HG03575 (cell line): ENCODE measurements around the gene COL6A1.

Source experiments
- ATAC-seq: cut with Tn5 transposase; IDR thresholded peaks from one replicate; pipeline ENCODE4 v1.9.1; 2021; ENCODE audit not compliant: unreplicated experiment, insufficient number of reproducible peaks, low FRiP score; ENCODE audit errors: extremely low read depth

The COL6A1 gene, protein sequence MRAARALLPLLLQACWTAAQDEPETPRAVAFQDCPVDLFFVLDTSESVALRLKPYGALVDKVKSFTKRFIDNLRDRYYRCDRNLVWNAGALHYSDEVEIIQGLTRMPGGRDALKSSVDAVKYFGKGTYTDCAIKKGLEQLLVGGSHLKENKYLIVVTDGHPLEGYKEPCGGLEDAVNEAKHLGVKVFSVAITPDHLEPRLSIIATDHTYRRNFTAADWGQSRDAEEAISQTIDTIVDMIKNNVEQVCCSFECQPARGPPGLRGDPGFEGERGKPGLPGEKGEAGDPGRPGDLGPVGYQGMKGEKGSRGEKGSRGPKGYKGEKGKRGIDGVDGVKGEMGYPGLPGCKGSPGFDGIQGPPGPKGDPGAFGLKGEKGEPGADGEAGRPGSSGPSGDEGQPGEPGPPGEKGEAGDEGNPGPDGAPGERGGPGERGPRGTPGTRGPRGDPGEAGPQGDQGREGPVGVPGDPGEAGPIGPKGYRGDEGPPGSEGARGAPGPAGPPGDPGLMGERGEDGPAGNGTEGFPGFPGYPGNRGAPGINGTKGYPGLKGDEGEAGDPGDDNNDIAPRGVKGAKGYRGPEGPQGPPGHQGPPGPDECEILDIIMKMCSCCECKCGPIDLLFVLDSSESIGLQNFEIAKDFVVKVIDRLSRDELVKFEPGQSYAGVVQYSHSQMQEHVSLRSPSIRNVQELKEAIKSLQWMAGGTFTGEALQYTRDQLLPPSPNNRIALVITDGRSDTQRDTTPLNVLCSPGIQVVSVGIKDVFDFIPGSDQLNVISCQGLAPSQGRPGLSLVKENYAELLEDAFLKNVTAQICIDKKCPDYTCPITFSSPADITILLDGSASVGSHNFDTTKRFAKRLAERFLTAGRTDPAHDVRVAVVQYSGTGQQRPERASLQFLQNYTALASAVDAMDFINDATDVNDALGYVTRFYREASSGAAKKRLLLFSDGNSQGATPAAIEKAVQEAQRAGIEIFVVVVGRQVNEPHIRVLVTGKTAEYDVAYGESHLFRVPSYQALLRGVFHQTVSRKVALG

GRCh38 chr21:45981151-45982091 lies at the start of gene COL6A1:
Gene COL6A1, plus strand, starts transcription at chr21:45981770. Its CDS starts 81 bp downstream, at chr21:45981851.
- ATAC-seq: no peak

- no peak for ATAC-seq
These were observed 48.6 kb upstream of the COL6A1 start for GRCh38 chr21:45932922-45933502.

DNA sequence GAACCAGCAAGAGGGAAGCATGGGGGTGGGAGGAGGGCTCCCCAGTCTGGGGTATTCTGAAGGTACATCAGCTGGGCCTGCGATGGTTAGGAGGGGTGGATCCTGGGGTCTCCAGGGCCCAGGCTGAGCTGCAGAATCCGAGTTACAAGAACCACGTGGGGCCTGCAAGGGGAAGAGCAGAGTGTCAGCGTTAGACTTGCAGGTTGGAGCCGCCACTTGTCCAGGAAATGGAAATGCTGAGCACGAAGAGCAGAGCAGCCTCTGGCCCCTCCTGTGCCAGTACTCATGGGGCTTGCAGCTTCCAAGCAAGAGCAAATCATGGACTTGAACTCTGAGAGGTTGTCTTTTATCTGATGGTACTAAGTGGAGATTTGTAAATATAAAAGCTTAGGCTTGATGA lies 47.5 kb upstream of the COL6A1 start:
- no peak for ATAC-seq

DNA sequence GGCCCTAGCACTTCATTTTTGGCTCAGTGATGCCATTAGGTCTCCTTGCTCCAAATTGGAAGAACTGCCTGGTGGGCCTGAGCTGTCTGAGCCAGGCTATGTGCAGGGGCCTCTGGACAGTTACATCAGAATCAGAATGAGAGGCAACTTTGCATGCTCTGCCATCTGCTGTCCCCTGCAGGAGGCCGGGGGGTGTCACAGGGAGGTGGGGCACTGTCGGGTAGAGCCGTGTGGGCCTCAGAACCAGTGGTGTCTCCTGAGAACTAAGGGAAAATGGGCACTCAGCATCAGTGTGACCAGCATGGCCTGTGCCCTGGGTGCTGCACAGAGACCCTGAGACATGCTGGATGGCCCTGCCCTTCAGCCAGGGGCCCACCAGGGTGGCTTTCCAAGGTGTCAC lies 47.0 kb upstream of the COL6A1 start:
- no peak for ATAC-seq

DNA sequence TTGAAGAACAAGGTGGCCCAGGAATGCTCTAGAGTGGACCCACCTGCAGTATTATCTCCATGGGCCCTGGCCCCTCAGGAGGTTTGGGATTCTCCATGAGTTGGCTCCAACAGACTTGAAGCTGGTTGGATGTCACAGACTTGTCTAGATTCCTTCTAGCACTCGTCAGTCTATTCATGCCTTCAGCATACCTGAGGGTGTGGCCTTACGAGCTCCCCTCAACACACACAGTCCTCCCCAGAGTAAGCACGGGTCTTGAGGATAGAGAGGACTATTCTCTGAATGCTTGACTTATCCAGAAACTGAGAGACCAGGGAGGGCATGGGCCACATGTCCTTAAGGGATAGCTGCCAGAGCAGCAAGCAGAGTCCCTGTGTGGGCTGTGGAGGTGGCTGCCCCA lies 45.9 kb upstream of the COL6A1 start:
- no peak for ATAC-seq

GRCh38 chr21:45937721-45938452 lies 43.7 kb upstream of the COL6A1 start:
- ATAC-seq: no peak

GRCh38 chr21:45938453-45938755 lies 43.2 kb upstream of the COL6A1 start:
- no peak for ATAC-seq

GRCh38 chr21:45938811-45939520 lies 42.6 kb upstream of the COL6A1 start:
- no peak for ATAC-seq

- ATAC-seq: no peak
These were observed 42.0 kb upstream of the COL6A1 start for GRCh38 chr21:45939521-45940045.

DNA sequence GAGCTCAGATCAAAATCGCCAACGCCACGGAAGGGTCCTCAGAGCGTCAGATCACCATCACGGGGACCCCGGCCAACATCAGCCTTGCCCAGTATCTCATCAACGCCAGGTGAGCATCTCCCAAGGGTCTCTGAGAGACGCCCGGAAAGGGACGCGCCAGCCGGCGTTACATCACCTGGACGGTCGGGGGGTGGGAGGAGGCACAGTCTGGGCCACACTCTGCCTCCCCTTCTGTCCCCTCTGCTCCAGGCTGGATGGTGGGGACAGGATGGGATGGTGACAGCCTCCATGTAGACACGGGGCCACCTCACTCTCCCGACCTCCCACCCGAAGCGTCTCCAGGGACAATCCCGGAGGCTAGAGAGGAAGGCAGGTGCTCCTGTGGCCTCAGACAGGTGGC lies 41.5 kb upstream of the COL6A1 start:
- ATAC-seq: no peak

DNA sequence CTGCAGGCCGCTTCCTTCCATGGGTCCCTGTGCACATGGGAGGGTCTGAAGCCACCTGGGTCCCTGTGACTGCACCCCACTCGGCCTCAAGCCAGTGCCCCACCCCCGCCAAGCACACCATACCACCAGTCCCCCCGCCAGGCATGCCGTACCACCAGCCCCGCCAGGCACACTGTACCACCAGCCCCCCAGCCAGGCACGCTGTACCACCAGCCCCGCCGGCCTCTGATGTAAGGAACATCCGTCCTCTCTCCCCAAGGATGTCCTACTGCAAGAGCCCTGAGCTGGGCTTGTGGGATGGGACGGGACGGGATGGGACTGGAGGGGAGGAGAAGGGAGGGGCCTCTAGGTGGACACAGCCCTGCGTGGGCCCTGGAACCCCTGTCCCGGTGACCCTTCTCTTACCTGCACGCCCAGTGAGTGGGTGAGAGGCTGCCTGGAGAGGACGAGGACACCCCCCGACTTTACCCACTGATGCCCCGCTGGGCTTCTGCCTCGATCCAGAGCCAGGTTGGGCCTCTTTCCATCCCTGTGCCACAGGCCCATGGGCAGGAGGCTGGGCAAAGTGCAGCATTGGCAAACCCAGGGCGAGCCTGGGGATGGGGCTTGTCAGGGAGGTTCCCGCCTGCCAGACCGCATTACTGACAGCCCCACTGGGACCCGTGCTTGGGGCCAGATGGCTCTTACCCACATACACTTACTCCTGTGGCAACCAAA lies 40.8 kb upstream of the COL6A1 start:
- no peak for ATAC-seq

DNA sequence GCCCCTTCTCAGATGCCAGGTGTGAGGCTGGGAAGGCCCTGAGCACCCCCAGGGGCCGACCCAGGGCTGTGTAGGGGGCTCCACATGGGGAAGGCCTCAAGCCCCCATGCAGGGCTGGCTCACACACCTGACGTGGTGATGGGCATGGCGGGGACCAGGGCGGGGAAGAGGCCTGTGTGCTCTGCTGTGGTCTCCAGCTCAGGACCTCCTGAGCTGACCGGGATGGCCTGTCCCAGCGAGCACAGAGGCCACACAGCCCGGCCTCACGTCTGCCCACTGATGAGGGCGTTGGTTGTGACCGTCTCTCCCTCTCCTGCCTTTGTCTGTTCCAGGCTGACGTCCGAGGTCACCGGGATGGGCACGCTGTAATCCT lies 40.2 kb upstream of the COL6A1 start:
- ATAC-seq: no peak

DNA sequence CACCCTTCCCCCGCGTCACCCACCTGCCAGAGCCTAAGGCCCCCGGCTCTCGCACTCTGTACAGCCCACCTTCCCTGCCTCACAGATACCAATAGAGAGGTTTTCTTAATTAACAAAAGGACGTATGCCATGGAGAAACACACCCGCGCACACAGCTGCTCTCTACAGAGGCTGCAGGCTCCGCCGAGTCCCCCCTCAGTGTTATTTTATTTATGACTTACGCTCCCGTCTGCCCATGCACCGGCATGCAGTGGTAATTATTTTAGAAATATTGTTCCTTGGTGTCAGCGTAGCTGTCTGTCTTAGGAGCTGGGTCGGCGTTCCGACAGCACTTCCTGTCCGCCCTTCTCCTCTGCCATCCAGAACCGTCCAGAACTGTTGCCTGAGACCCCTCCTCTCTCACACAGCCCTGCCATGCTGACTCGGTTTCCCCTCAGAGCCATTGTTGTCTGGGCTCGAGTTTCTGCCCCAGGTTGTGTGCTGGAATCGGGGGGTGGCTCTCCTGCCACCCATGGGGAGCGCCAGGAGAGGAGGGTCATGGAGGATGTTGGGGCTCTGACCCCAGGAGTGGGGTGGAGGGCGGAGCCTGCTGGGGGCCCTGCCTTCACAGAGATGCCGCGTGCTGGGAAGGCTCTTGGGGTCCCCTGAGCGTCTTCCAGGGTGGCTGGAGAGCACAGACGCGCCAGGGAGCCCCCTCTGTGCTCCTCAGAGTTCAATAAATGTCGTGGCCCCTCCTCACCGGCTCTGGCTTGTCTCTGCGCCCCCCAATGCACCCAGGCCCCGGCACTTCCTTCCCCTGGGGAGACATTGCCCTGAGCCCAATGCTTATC lies 39.6 kb upstream of the COL6A1 start:
- no peak for ATAC-seq

DNA sequence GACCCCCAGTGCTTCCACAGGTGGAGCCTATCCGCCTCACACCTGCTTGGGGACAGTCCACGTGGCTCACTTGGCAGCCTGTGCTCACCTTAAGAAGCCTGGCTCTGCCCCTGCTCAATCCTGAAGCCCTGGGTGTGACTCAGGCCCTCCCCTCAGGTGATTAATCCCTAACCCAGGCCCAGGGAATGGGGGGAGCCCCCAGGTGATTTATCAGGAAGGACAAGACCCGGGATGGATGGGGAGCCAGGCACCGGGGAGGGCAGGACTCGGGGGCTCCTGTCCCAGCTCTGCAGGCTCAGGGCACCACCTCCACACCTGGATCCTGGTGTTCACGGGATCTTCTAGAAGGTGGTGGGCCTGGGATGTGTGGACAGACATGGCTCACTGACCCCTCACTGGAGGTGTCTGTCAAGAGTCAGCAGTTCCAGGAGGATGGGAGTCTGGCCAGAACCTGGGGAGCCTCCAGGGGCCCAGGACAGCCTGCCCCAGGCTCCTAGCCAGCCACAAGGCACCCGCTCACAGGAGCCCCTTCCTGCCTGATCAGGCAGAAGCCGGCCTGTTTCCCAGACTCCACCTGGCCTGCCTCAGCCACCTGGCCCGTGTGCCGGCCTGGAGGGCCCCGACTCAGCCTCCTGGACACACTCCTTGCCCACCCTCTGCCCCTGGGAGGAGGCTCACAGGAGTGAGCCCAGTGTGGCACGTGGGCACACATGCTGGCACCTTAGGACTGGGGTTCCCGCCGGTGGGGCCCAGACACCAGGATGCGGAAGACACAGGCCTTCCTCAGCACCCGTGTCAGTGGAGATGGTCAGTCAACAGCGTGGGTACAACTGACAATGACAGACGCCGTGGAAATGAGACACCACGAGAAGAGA lies 38.6 kb upstream of the COL6A1 start:
- no peak for ATAC-seq
